AG08395 (cell line): ENCODE results near the gene SDR42E2.
"Not testable (repeated sequence)": the region's sequence is repeated elsewhere in the genome, so short reads cannot be mapped to it uniquely, and the experiment has no call there.

ENCODE experiments used
- DNase-seq: peaks from one replicate; pipeline ENCODE4 v3.0.0; 2012; ENCODE audit warnings: mixed read lengths, low spot score

SDR42E2 gene

GRCh38 chr16:22161999-22162655, at the start of gene SDR42E2:
TSS of gene SDR42E2 (plus strand) at chr16:22162506. CDS start at chr16:22165583, 3,077 bp downstream.
- DNase-seq, result no peak

DNA sequence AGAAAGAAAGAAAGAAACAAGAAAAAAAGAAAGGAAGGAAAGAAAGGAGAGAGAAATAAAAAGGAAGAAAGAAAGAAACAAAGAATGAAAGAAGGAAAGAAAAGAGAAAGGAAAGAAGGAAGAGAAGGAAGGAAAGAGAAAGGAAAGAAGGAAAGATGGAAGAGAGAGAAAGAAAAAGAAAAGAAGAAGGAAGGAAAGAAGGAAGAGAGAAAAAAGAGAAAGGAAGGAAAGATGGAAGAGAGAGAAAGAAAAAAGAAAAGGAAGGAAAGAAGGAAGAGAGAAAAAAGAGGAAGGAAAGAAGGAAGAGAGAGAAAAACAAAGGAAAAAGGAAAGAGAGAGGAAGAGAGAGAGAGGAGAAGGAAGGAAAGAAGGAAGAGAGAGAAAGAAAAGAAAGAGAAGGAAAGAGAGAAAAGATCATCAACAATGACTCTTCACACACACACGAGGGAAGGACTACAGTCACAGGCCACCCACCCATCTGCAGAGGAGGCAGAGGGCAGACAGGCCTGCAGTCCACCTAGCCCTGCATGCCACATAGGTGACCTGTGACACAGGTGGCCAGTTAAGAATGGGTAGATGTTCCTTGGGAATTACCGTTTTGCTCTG, 46.1 kb upstream of the SDR42E2 start:
- no peak for DNase-seq

- DNase-seq, result no peak
These were observed 44.7 kb upstream of the SDR42E2 start for GRCh38 chr16:22117609-22118008.

DNA sequence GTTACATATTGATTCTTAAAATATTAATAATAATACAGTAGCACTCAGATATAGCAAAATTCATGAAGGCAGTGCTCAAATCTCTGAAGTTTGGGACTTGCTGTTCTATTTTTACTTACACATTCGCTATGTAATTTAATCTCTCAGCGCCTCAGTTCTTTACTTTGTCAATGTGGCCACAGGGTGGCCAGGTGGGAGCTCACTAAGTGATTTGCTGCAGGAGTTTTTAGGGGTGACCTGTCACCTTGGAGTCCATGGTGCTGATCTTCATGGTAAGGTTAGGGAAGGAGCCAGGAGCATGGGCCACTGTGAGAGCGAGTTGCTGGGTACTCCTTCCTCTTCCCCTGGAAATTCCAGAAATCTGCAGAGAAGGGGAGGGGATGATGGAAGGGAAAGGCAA, 41.9 kb upstream of the SDR42E2 start:
- DNase-seq, result no peak

DNA sequence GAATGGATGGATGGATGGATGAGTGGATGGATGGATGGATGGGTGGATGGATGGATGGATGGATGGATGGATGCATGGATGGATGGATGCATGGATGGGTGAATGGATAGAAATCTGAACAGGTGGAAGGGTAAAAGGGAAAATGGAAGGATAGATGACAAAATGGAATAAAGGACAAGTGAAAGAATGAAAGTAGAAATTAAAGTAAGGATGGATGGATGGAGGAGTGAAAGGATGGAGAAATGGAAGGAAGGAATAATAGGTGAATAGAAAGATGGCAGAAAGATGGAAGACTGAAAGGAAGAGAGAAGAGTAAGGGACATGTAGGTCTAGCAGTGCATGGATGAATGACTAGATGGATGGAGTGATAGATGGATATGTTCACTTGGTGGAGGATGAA, 40.1 kb upstream of the SDR42E2 start:
- DNase-seq, result no peak

DNA sequence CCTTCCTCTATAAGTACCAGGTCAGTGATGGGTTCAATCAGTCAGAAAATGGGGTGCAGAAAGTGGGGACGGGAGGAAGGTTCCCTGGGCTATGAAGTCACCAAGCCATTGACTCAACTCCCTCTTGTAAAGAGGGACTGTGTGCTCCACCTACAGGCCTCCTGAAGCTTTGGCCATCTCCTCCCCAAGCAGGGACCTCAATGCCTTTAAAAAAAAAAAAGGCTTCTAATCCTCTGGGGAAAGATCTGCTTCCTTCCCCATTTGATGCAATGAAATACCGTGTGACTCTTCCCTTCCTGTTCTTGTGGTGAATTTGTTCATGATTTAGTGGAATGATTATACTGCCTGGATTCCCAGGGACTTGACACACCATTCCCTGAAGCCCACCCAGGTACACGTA, 39.2 kb upstream of the SDR42E2 start:
- no peak for DNase-seq

DNA sequence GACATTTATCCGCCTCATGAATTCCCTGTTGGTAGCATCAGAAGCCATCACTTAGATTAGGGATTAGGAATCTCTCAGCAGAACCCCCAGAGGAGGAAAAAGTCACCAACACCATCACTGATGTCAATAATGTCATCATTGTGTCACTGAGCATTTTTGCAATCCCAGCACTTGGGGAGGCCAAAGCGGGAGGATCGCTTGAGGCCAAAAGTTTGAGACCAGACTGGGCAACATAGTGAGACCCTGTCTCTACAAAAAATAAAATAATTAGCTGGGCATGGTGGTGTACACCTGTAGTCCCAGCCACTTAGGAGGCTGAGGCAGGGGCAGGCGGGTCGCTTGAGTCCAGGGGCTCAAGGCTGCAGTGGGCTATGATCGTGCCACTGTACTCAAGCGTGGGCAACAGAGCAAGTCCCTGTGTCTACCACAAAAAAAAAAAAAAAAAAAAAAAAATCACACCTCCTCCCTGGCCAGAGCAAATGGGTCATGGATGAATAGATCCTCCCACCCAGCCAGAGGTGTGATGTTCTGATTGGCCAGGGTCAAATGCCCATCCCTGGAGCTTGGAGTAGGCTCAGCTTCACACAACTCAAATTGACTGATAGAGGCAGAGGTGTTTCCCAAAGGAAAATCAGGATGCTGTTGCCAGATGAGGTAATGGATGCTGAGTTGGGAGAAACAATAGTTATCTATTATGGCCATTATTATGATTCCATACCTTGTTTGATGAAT, 38.4 kb upstream of the SDR42E2 start:
- DNase-seq, result no peak

GRCh38 chr16:22124583-22125284, 37.6 kb upstream of the SDR42E2 start:
- DNase-seq, result no peak

- DNase-seq, result no peak
These were observed 36.2 kb upstream of the SDR42E2 start for GRCh38 chr16:22126037-22126558.

GRCh38 chr16:22128537-22128936, 33.8 kb upstream of the SDR42E2 start:
- not testable (repeated sequence) for DNase-seq

GRCh38 chr16:22130528-22130927, 31.8 kb upstream of the SDR42E2 start:
- no peak for DNase-seq

DNA sequence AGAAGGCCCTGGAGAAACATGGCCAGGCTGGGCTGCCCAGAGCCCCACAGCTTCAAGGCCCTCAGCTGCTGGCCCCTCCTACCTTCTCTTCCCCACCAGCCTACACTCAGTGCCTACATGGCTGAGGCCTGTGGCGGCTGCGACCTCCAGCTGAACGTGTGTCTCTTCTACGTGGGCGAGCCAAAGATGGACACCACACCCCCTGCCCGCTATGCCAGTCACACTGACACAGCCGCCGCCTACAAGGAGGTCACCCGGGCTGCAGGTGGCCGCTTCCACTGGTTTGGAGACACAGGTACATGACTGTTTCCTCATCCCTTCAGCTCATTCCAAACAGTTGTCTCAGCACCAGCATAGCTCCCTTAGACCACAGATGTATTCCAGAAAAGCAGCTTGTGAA, 29.5 kb upstream of the SDR42E2 start:
- DNase-seq, result no peak

DNA sequence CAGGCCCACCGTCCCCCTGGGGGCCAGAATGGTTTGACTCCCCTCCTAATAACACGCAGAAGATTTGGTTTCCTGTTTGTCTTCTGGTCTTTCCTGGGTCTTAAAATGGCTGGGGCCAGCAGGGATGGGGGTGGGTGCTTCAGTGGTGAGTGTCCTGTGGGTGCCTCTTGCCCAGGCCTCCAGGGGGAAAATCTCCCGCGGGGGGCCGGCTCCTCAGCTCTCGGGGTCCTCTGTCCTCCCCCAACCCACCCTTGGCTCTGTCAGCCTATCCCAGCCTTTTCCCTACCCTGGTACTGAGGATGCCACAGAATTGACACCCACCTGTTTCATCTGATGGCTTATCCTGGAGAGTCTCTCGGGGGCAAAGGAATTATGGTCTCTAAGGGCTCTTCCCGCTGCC, 23.8 kb upstream of the SDR42E2 start:
- no peak for DNase-seq

GRCh38 chr16:22139008-22139407, 23.3 kb upstream of the SDR42E2 start:
- no peak for DNase-seq

GRCh38 chr16:22139732-22140131, 22.6 kb upstream of the SDR42E2 start:
- DNase-seq, result no peak

DNA sequence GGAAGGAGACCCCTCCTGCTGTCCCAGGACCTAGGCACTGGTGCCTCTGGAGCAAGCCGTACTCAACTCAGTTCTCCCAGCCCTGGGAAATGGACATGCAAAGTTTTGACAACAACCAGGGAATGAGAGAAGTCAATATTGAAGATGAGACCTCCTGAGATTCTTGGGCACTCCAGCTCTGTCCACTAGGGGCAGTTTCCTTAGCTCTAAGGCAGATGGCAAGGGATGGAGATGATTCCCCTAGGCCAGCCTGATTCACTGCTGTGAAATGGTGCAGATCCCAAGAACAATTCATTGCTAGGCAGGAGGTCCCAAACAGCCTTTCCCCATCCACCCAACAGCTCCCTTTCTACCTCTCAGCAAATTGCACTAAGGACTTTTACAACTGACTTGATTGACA, 20.5 kb upstream of the SDR42E2 start:
- peak; percentile 40 for DNase-seq

DNA sequence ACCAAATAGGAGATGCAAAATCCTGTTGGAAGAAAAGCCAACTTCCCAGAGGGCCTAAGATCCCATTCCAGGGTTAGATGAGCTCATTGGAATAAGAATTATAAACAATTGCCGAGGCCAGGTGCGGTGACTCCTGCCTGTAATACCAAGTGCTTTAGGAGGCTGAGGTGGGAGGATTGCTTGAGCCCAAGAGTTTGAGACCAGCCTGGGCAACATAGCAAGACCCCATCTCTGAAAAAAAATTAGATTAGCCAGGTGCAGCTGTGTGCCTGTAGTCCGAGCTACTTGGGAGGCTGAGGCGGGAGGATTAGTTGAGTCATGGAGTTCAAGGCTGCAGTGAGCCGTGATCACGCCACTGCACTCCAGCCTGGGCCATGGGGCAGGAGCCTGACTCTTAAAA, 17.8 kb upstream of the SDR42E2 start:
- DNase-seq, result no peak

DNA sequence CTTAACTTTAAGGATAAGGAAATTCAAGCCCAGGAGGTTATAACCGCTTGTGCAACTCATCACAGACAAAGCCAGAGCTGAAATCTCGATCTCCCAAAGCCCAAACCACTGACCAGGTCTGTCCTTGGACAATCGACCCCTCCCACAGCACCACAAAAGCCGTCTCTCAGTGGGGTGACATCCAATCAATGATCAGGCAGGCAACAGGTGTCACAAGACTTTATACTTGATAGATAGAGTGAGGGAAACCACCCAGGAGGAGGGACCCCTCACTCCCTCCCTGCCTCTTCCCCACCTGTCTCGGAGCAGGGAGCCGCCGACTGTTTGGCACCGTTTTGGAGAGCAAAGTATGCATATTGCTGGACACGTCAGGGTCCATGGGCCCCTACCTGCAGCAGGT, 14.5 kb upstream of the SDR42E2 start:
- DNase-seq, result no peak

GRCh38 chr16:22151246-22151998, 10.9 kb upstream of the SDR42E2 start:
- DNase-seq, result no peak

DNA sequence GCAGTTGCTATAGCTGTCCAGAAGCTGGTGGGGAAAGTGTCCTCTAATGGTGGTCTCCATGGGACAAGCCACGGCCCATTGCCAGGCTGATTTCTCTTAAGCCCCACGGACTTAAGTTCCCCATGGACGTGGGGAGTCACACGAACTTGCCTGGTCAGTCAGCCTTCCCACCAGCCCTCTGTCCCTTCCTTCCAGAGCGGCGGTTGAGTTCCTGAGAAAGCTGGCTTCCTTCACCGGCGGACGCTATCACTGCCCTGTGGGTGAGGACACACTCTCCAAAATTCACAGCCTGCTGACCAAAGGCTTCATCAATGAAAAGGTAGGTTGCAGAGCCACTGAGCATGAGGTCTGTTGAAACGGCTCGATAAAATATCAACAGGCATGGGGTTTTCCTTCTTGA, 10.0 kb upstream of the SDR42E2 start:
- DNase-seq, result no peak

DNA sequence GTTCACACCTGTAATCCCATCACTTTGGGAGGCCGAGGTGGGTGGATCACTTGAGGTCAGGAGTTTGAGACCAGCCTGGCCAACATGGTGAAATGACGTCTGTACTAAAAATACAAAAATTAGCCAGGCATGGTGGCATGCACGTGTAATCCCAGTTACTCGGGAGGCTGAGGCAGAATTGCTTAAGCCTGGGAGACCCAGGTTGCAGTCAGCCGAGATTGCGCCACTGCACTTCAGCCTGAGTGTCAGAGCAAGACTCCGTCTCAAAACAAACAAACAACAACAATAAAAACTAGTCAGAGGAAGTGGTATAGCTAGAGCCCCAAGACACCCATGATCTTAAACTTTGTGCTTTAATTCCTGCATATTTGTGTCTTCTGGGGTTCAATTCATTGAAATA, 9.2 kb upstream of the SDR42E2 start:
- DNase-seq, result not testable (repeated sequence)

GRCh38 chr16:22161401-22161800, 905 bp upstream of the SDR42E2 start:
- no peak for DNase-seq
